NT2/D1 (cell line): Measurements from ENCODE around the gene BMPR1A.

Source experiments
- SUZ12 ChIP-seq: IDR thresholded peaks from 2 replicates; pipeline ENCODE4 v1.6.1; 2011; ENCODE audit not compliant: insufficient read length, insufficient read depth; ENCODE audit errors: extremely low read depth
- YY1 ChIP-seq: IDR thresholded peaks from 2 replicates; pipeline ENCODE4 v1.6.1; 2011; ENCODE audit not compliant: insufficient read length, insufficient read depth
- ZNF274 ChIP-seq: IDR thresholded peaks from 2 replicates; pipeline ENCODE4 v1.6.1; 2011; ENCODE audit warnings: mild to moderate bottlenecking, low read depth, low read length

DNA sequence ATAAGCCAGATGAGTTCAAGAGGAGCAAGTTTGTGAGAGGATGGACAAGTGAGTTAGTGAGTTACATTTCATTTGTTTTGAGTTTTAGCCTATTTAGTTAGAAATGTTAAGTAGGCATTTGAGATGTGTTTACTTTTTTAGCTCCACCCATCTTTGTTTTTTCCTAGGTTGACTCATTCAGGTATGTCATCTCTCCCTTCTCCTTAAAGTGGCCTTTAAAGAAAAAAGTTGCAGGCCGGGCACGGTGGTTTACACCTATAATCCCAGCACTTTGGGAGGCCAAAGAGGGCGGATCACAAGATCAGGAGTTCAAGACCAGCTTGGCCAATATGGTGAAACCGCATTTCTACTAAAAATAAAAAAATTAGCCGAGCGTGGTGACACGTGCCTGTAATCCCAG is 71.2 kb downstream of the BMPR1A start:
- no peak for TF ChIP-seq YY1
- no peak for TF ChIP-seq ZNF274
- no peak for TF ChIP-seq SUZ12
